ENCODE data around the gene CCT4.

GRCh38 chr2:61862085-61862484 is 26.4 kb downstream of the CCT4 start:
- TF ChIP-seq CTCF (IDR thresholded peaks at IDR 0.05 in 4 of 5, conservative IDR thresholded peaks at IDR 0.05 in 1 of 5) (no peak), POLR2A (IDR thresholded peaks at IDR 0.05) (no peak)
